ENCODE data around the gene MPG.
"Not testable (repeated sequence)": the region's sequence is repeated elsewhere in the genome, so short reads cannot be mapped to it uniquely, and the experiment has no call there.

Gene MPG

GRCh38 chr16:77807-78443 is at the start of gene MPG:
Gene MPG (plus strand): TSS chr16:78225. CDS start chr16:78310, 85 bp downstream.
- no peak for TF ChIP-seq CTCF (IDR thresholded peaks at IDR 0.05; ENCODE audit: control extremely low read depth, extremely low read depth, low read depth, missing control alignments)
- peak; percentile 98 for DNase-seq (ENCODE audit: extremely low spot score)
- ChIA-PET POLR2A (interaction anchor here (0.7 kb wide), 1 partner anchor 294 kb away, joined by 3 read pairs; no protein-coding TSS in a partner anchor), CTCF (interaction anchor here (0.9 to 32.8 kb wide), 6 partner anchors 8 to 29 kb away, joined by 3 to 701 read pairs (median 6); no protein-coding TSS in a partner anchor)

GRCh38 chr16:30627-31026 is 47.4 kb upstream of the MPG start:
- POLR2A ChIA-PET; CTCF ChIA-PET; DNase-seq (ENCODE audit: extremely low spot score): not testable (repeated sequence)

- CTCF ChIA-PET; POLR2A ChIA-PET; DNase-seq (ENCODE audit: extremely low spot score): not testable (repeated sequence)
Measured at GRCh38 chr16:33154-33876, 44.7 kb upstream of the MPG start.

- no peak for DNase-seq (ENCODE audit: extremely low spot score)
- ChIA-PET CTCF (interaction anchor here (1.3 kb wide), 1 partner anchor 30 kb away, joined by 4 read pairs; no protein-coding TSS in a partner anchor), POLR2A (no interaction called here)
- no peak for TF ChIP-seq CTCF (IDR thresholded peaks at IDR 0.05; ENCODE audit: control extremely low read depth, extremely low read depth, low read depth, missing control alignments)
Measured at GRCh38 chr16:33877-34647, 44.0 kb upstream of the MPG start.

GRCh38 chr16:34648-34987 is 43.4 kb upstream of the MPG start:
- DNase-seq (ENCODE audit: extremely low spot score): no peak
- POLR2A ChIA-PET: no interaction called here
- CTCF ChIA-PET: interaction anchor here (1.3 kb wide), 1 partner anchor 30 kb away, joined by 4 read pairs; no protein-coding TSS in a partner anchor
- TF ChIP-seq CTCF (IDR thresholded peaks at IDR 0.05; ENCODE audit: control extremely low read depth, extremely low read depth, low read depth, missing control alignments): no peak

GRCh38 chr16:35011-35677 is 42.9 kb upstream of the MPG start:
- peak; percentile 41 for DNase-seq (ENCODE audit: extremely low spot score)
- POLR2A ChIA-PET: no interaction called here
- CTCF ChIA-PET: interaction anchor here (1.3 kb wide), 1 partner anchor 29 kb away, joined by 4 read pairs; no protein-coding TSS in a partner anchor
- TF ChIP-seq CTCF (IDR thresholded peaks at IDR 0.05; ENCODE audit: control extremely low read depth, extremely low read depth, low read depth, missing control alignments): no peak

- ChIA-PET CTCF (no interaction called here), POLR2A (no interaction called here)
- no peak for TF ChIP-seq CTCF (IDR thresholded peaks at IDR 0.05; ENCODE audit: control extremely low read depth, extremely low read depth, low read depth, missing control alignments)
- DNase-seq (ENCODE audit: extremely low spot score): no peak
Measured at GRCh38 chr16:35678-36305, 42.2 kb upstream of the MPG start.

Measured in GM10248 (cell line).